Endothelial cell of umbilical vein (primary cell): Measurements from ENCODE around the gene LAMC2. TPM values are rescaled to one million over a fixed set of nuclear protein-coding genes. Genes with fewer than 3 reads are reported as not detected.

Experiments
- BruUV-seq: library from RNA; stranded (reverse); fragments of 400-500 nt; replicated peaks from 2 replicates; lab custom pipeline; 2021; lab: Mats Ljungman, UMichigan
- CTCF ChIA-PET: fragments of 300-600, 350-600 bp; sonication (Branson Sonifier 250); formaldehyde crosslinking; loops from one replicate; lab custom pipeline; 2021; ENCODE audit warnings: antibody characterized with exemption, inconsistent platforms; lab: Charles Lee
- POLR2A ChIA-PET: fragments of 300-600, 350-600 bp; sonication (Branson Sonifier 250); formaldehyde crosslinking; loops from one replicate; lab custom pipeline; 2021; ENCODE audit warnings: antibody characterized with exemption, inconsistent platforms; lab: Charles Lee
- DNase-seq: peaks from one replicate; pipeline ENCODE4 v3.0.0-alpha.2; 2011; ENCODE audit warnings: low read depth, low spot score
- FAIRE-seq: peaks from 2 replicates; lab custom pipeline; 2011; peaks lifted over from hg19 to GRCh38; lab: Jason Lieb, UNC
- H2AFZ ChIP-seq: 2 replicates; pipeline ENCODE4 v1.6.0; 2012; ENCODE audit warnings: low read depth, low read length, control low read depth, inconsistent platforms
- H3K27ac ChIP-seq: 2 replicates; pipeline ENCODE4 v1.5.1; 2011; ENCODE audit warnings: low read depth, mild to moderate bottlenecking, control low read depth, low read length, moderate library complexity; ENCODE audit not compliant: insufficient read depth
- H3K27me3 ChIP-seq, 2 experiments: 2 replicates each; pipeline versions ENCODE4 v1.6.0 to v1.6.1; 2011; ENCODE audit warnings: low read length in 2 of 2, mixed read lengths in 1 of 2; ENCODE audit not compliant: control insufficient read depth in 2 of 2, insufficient read depth in 2 of 2
- H3K36me3 ChIP-seq, 2 experiments: 2 replicates in 1 of 2; 3 replicates in 1 of 2; pipeline ENCODE4 v1.5.1; 2011; ENCODE audit warnings: low read length in 2 of 2, mild to moderate bottlenecking in 1 of 2, moderate library complexity in 1 of 2; ENCODE audit not compliant: control insufficient read depth in 2 of 2, insufficient read depth in 2 of 2; ENCODE audit errors: extremely low read depth in 1 of 2
- H3K4me1 ChIP-seq: 3 replicates; pipeline ENCODE4 v1.5.1; 2011; ENCODE audit warnings: mild to moderate bottlenecking, low read length; ENCODE audit not compliant: control insufficient read depth, insufficient read depth; ENCODE audit errors: extremely low read depth
- H3K4me2 ChIP-seq: 2 replicates; pipeline ENCODE4 v1.6.1; 2011; ENCODE audit warnings: low read length, control low read depth, mixed read lengths; ENCODE audit not compliant: insufficient read depth
- H3K4me3 ChIP-seq, 3 experiments: fragments of 200-600 bp in 1 of 3; sonication (generic), shearing (Covaris generic) in 1 of 3; replicated peaks in 1 of 3; 2 replicates each; pipeline ENCODE4 v1.5.1; 2011 to 2016; ENCODE audit warnings: control low read depth in 3 of 3, low read length in 3 of 3, mild to moderate bottlenecking in 2 of 3, inconsistent platforms in 1 of 3, low read depth in 1 of 3, moderate library complexity in 1 of 3; ENCODE audit not compliant: insufficient read depth in 1 of 3
- H3K79me2 ChIP-seq: 2 replicates; pipeline ENCODE4 v1.6.0; 2012; ENCODE audit warnings: low read length, inconsistent platforms; ENCODE audit not compliant: control insufficient read depth, insufficient read depth
- H3K9ac ChIP-seq: replicated peaks from 2 replicates; pipeline ENCODE3; 2011; ENCODE audit warnings: low read length, control low read depth; ENCODE audit not compliant: insufficient read depth; ENCODE audit errors: extremely low read depth
- H3K9me1 ChIP-seq: replicated peaks from 3 replicates; pipeline ENCODE4 v1.6.0; 2011; ENCODE audit warnings: mild to moderate bottlenecking, low read length; ENCODE audit not compliant: control insufficient read depth, insufficient read depth; ENCODE audit errors: extremely low read depth
- H3K9me3 ChIP-seq: replicated peaks from 2 replicates; pipeline ENCODE4 v1.5.1; 2012; ENCODE audit warnings: low read length, inconsistent platforms; ENCODE audit not compliant: control insufficient read depth, insufficient read depth
- H4K20me1 ChIP-seq: replicated peaks from 2 replicates; pipeline ENCODE3; 2011; ENCODE audit warnings: mild to moderate bottlenecking, low read length; ENCODE audit not compliant: control insufficient read depth, insufficient read depth; ENCODE audit errors: extremely low read depth
- CTCF ChIP-seq, 2 donors: IDR thresholded peaks; 1 replicate in 1 of 2; 2 replicates in 1 of 2; pipeline ENCODE4 v1.5.1; 2011; ENCODE audit warnings: low read length in 2 of 2, mild to moderate bottlenecking in 2 of 2, moderate library complexity in 2 of 2, control low read depth in 1 of 2, inconsistent platforms in 1 of 2, low read depth in 1 of 2; ENCODE audit not compliant: insufficient read depth in 1 of 2; ENCODE audit errors: extremely low read depth in 1 of 2
- EZH2 ChIP-seq: IDR thresholded peaks from 2 replicates; pipeline ENCODE4 v1.6.1; 2012; ENCODE audit warnings: borderline replicate concordance, low read depth, mild to moderate bottlenecking, moderate library complexity, low read length, inconsistent platforms; ENCODE audit not compliant: severe bottlenecking
- FOS ChIP-seq: IDR thresholded peaks from 2 replicates; pipeline ENCODE4 v1.6.1; 2011; ENCODE audit warnings: mild to moderate bottlenecking, low read length, moderate library complexity, borderline replicate concordance; ENCODE audit not compliant: insufficient read depth
- GATA2 ChIP-seq: IDR thresholded peaks from 2 replicates; pipeline ENCODE4 v1.7.0; 2011; ENCODE audit warnings: low read depth, mild to moderate bottlenecking, moderate library complexity, mixed read lengths, low read length; ENCODE audit not compliant: insufficient read length, insufficient read depth
- JUN ChIP-seq: IDR thresholded peaks from 2 replicates; pipeline ENCODE4 v1.6.1; 2011; ENCODE audit warnings: borderline replicate concordance, low read depth; ENCODE audit not compliant: insufficient read length, insufficient read depth
- MYC ChIP-seq: IDR thresholded peaks from one replicate; pipeline ENCODE4 v1.6.1; 2011; ENCODE audit warnings: mild to moderate bottlenecking, low read depth, low read length
- POLR2A ChIP-seq: IDR thresholded peaks from 2 replicates; pipeline ENCODE4 v1.6.1; 2012; ENCODE audit warnings: low read depth, mild to moderate bottlenecking, control low read depth, low read length
- POLR2AphosphoS5 ChIP-seq: IDR thresholded peaks from 2 replicates; pipeline ENCODE4 v1.6.1; 2012; ENCODE audit warnings: low read depth, mild to moderate bottlenecking, control low read depth, low read length, moderate library complexity; ENCODE audit not compliant: insufficient read depth
- dilution Hi-C: fragments of 300-500 bp; cut with MboI; formaldehyde crosslinking; loops from one replicate; pipeline ENCODE4 v1.15.0; 2019; ENCODE audit warnings: low sequenced_read_pairs; ENCODE audit not compliant: extremely low pct_ligation_motif_present
- intact Hi-C: fragments of 100-400 bp; cut with micrococcal nuclease; formaldehyde crosslinking; loops from one replicate; pipeline ENCODE4 v1.10.0; 2022
- polyA plus RNA-seq, 4 experiments: library from polyadenylated mRNA; depleted of rRNA in 3 of 4; stranded (reverse) in 3 of 4; unstranded in 1 of 4; fragments of >200 nt; gene quantifications; 2 replicates each; pipeline versions ENCODE4 v1.2.1 to v1.2.3, GENCODE V29; 2011 to 2012; ENCODE audit warnings: missing spikeins in 1 of 4
- total RNA-seq: library from RNA; stranded (reverse); gene quantifications from 2 replicates; pipeline ENCODE4 v1.2.3, GENCODE V29; 2021
- TF ChIP-seq, protein P1 (sequence below): IDR thresholded peaks from 2 replicates; pipeline ENCODE4 v1.6.1; 2011; ENCODE audit not compliant: insufficient read depth, insufficient read length

Gene LAMC2
- total and polyA plus RNA-seq, 2 donors (not counting 3 experiments of a cell fraction or from before 2014, with no cell fraction given) = 0.23 to 0.82 TPM

DNA sequence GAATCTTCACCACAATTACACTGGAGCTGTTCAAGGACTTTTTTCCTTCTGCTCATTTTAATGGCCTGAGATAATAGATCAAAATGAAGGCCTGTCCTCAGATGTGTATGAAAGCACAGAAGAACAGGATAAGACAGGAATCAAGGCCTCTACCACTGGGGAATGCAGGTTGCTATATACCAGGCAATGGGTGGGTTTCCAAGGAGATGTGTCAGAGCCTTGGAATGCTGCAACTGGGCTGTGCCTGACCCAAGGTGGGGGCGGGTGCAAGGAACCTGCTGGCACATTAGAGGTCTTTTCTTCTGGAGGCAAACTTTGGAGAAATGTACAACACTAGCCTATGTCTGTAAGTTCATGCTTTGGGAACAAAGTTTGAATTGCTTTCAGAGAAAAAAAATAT lies 21.7 kb upstream of the LAMC2 start:
- peak; percentile 88 for FAIRE-seq
- POLR2A ChIA-PET = interaction anchor here (0.6 kb wide), 1 partner anchor 79 kb away, joined by 4 read pairs; no protein-coding TSS in a partner anchor

More for the DNA sequence above, 21.7 kb upstream of the LAMC2 start:
- Histone ChIP-seq H4K20me1 (no peaks in the 10 kb centered on the region), H3K27ac (peak overlapping the region; percentile 64), H3K4me1 (peaks cover 25% of the 10 kb centered on the region), H3K4me2 (peak overlapping the region; percentile 60), H2AFZ (peak overlapping the region; percentile 39), H3K27me3 (no peaks in the 10 kb centered on the region), H3K79me2 (no peaks in the 10 kb centered on the region), H3K9me3 (no peaks in the 10 kb centered on the region), H3K9ac (peak overlapping the region; percentile 58), H3K36me3 (no peaks in the 10 kb centered on the region), H3K4me3 (no peak overlapping the region), H3K9me1 (no peaks in the 10 kb centered on the region)
- CTCF ChIA-PET = interaction anchor here (1.0 kb wide), 2 partner anchors 20 to 59 kb away, joined by 3 read pairs; no protein-coding TSS in a partner anchor
- TF ChIP-seq, protein P1, sequence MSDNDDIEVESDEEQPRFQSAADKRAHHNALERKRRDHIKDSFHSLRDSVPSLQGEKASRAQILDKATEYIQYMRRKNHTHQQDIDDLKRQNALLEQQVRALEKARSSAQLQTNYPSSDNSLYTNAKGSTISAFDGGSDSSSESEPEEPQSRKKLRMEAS = no peak
- TF ChIP-seq JUN (peak; percentile 43), GATA2 (no peak), EZH2 (no peak), POLR2AphosphoS5 (peak; percentile 41), MYC (no peak), CTCF (IDR thresholded peaks at IDR 0.05; ENCODE audit: extremely low read depth in 1 of 2, insufficient read depth in 1 of 2, low read depth in 1 of 2, low read length in 2 of 2) (no peak), POLR2A (no peak), FOS (peak; percentile 43)
- intact Hi-C loops = loop anchor here (1.0 kb wide), 2 partner anchors 16 to 25 kb away; no protein-coding TSS in a partner anchor
- BruUV-seq = no TSS peak
- DNase-seq = peak; percentile 44
- dilution Hi-C loops = no loop called here
